ENCODE results near the gene SMC5.

DNA sequence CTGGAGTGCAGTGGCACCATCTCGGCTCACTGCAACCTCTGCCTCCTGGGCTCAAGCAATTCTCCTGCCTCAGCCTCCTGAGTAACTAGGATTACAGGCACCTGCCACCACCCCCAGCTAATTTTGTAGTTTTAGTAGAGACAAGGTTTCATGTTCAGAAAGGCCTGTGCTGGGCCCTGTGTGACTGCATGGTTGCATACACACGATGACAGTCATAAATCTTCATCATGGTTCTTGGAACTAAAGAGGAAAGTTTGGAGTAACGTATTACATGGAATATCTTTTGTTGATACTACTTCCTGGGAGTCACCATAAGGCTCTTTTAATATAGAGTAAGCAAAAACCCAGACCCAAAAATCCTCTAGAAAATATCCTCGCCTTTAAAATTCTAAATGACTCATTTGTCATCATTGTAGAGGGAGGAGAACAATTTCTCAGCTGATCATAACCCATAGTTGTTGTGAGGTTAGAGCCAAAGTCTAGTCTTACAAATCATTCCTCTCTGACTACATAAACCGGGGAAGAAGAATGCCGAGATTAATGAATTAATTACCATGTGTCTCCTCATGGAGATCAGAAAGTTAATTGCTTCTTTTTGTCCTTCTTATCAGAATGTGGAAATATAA, 108.6 kb downstream of the SMC5 start:
- TF ChIP-seq, protein P1, sequence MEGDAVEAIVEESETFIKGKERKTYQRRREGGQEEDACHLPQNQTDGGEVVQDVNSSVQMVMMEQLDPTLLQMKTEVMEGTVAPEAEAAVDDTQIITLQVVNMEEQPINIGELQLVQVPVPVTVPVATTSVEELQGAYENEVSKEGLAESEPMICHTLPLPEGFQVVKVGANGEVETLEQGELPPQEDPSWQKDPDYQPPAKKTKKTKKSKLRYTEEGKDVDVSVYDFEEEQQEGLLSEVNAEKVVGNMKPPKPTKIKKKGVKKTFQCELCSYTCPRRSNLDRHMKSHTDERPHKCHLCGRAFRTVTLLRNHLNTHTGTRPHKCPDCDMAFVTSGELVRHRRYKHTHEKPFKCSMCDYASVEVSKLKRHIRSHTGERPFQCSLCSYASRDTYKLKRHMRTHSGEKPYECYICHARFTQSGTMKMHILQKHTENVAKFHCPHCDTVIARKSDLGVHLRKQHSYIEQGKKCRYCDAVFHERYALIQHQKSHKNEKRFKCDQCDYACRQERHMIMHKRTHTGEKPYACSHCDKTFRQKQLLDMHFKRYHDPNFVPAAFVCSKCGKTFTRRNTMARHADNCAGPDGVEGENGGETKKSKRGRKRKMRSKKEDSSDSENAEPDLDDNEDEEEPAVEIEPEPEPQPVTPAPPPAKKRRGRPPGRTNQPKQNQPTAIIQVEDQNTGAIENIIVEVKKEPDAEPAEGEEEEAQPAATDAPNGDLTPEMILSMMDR (IDR thresholded peaks at IDR 0.05), result no peak
- TF ChIP-seq EZH2 (IDR thresholded peaks at IDR 0.05; ENCODE audit: borderline replicate concordance, insufficient read depth, low read depth, low read length, poor library complexity, severe bottlenecking), result no peak
